GM13976 (cell line): ENCODE data around the gene STX5.

ENCODE experiments used
- DNase-seq: peaks from one replicate; pipeline ENCODE4 v3.0.0; 2012; ENCODE audit warnings: low spot score
- CTCF ChIP-seq: IDR thresholded peaks from 2 replicates; pipeline ENCODE4 v1.5.1; 2012; ENCODE audit warnings: borderline replicate concordance, mild to moderate bottlenecking; ENCODE audit not compliant: insufficient read depth; ENCODE audit errors: extremely low read depth, missing control alignments, control extremely low read depth
- in situ Hi-C: fragments of 300-500 bp; cut with MboI; formaldehyde crosslinking; loops from one replicate; pipeline ENCODE4 v1.12.0; 2022; ENCODE audit warnings: low sequenced_read_pairs, mixed read lengths, inconsistent platforms; ENCODE audit not compliant: unreplicated experiment

STX5 gene

GRCh38 chr11:62805076-62805892 is 26.6 kb downstream of the STX5 start, which contains the start of gene NXF1:
Gene NXF1 (minus strand): TSS chr11:62805440. CDS start chr11:62805356, 84 bp downstream.
- in situ Hi-C loops: no loop called here
- no peak for TF ChIP-seq CTCF
- DNase-seq: peak; percentile 100

- in situ Hi-C loops: no loop called here
- peak; percentile 49 for DNase-seq
- no peak for TF ChIP-seq CTCF
Observed at GRCh38 chr11:62804310-62805075, 27.4 kb downstream of the STX5 start.

GRCh38 chr11:62801071-62801470 is 30.8 kb downstream of the STX5 start:
- DNase-seq: no peak
- in situ Hi-C loops: no loop called here
- no peak for TF ChIP-seq CTCF

GRCh38 chr11:62799486-62799885 is 32.4 kb downstream of the STX5 start:
- no peak for TF ChIP-seq CTCF
- in situ Hi-C loops: no loop called here
- DNase-seq: no peak

GRCh38 chr11:62796281-62796680 is 35.6 kb downstream of the STX5 start:
- no peak for TF ChIP-seq CTCF
- DNase-seq: no peak
- in situ Hi-C loops: no loop called here

GRCh38 chr11:62794201-62794775 is 37.6 kb downstream of the STX5 start:
- no peak for DNase-seq
- in situ Hi-C loops: no loop called here
- no peak for TF ChIP-seq CTCF
